HG03095 (cell line): Measurements from ENCODE around the gene CNN3.

Source experiments
- ATAC-seq: cut with Tn5 transposase; IDR thresholded peaks from one replicate; pipeline ENCODE4 v1.9.1; 2021; ENCODE audit warnings: moderate library complexity; ENCODE audit not compliant: unreplicated experiment

Gene CNN3

GRCh38 chr1:94926915-94927404, at the start of gene CNN3:
Gene CNN3 (minus strand): TSS chr1:94927110. CDS start chr1:94926894, 216 bp downstream.
- ATAC-seq: peak; percentile 85

- ATAC-seq: no peak
Measured at GRCh38 chr1:94974824-94975223, 47.9 kb upstream of the CNN3 start.

DNA sequence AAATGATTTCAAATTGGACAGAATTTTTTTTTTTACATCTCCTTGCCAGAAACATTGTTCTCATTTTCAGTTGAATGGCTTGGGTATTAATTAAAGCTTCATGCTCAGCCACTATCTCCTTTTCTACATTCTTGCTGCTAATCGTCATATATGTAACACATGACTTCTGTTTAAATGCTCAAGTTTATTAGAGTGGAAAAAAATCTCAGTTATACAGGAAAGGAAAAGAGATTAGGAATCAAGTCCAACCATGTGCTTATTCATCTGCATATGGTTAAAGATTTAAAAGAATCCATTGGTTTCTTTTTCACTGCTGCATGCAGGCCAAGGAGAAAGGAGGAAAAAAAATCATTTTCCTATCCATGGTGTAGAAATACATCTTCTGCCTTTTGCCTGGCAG, 47.3 kb upstream of the CNN3 start:
- no peak for ATAC-seq

DNA sequence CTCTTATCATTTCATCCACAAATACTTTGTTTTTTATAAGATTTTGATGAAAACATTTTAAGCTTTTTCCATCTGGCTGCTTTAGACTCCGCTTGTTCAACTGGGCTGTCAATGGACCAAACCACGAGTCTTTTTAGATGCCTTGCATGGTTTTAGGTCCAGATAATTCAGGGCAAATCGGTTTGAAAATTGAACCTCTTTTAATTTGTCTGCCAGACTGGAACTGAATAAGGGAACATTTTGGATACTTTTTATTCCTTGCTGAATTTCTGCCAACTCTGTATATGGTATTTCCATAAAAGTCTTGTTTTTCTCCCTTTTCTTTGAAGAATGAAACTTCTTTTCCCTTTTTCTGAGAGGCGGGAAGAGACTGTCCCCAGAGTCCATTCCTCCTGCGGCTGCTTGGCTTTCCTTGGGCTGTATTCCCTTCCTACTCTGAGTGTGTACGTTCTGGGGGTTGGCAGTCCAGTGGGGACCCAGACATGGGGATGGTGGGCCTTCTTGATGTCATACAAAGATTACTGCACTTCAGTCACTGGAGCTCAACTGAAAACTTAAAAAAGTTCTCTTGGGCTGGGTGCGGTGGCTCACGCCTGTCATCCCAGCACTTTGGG, 46.5 kb upstream of the CNN3 start:
- no peak for ATAC-seq

DNA sequence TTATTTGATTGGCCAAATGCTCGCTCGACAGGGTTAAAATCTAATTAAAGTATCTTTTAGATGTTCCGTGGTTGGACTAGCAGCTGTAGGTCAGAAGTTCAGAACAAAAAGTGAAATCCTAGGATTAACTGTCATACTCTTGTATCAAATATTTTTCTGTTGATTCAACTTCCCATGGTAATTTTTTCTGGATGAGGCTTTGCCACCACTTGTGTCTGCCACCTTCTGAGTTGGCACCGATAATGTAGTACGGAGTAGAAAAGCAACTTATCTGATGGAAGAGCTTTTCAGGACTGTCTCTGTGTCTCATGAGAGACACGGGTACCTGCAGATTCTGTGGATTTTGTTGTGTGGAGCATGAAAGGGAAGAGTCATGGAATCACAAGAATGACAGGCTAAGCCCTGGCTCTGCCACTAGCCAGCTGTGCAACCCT, 44.6 kb upstream of the CNN3 start:
- no peak for ATAC-seq

GRCh38 chr1:94970783-94971182, 43.9 kb upstream of the CNN3 start:
- no peak for ATAC-seq

- ATAC-seq: no peak
Measured at GRCh38 chr1:94969137-94969536, 42.2 kb upstream of the CNN3 start.

DNA sequence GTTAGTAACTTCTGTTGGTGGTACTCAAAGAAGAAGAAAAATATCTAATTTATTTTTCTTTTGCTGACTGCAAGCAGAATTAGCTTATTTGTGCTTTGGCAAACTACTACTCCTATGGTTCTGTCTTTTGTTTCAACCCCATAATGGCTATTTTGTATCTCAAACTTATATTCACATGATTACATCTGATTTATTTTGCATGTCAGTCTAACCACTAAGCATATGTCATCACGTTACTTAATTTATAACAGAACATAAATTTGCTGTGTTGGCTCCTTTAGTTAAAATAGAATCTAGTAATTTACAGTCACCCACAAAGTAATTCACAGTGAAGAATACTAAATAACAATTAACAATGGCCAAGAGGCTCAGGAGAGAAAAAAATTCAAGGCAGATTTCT, 39.1 kb upstream of the CNN3 start:
- ATAC-seq: no peak

DNA sequence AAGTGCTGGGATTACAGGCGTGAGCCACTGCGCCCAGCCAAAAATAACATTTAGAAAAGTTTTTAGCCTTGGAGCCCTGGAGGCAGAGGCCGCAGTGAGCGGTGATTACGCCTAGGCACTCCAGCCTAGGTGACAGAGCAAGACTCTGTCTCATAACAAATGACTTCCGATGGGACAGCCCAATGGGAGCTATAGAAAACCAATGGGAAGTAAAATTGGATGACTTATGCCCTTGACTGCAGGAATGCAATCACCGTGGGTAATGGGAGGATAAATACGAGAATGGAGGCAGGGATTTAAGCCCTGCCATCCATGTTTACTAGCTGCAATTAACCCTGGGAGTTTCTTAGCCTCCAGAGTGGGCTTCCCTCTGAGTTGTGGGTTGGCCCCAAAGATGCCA, 37.0 kb upstream of the CNN3 start:
- no peak for ATAC-seq

DNA sequence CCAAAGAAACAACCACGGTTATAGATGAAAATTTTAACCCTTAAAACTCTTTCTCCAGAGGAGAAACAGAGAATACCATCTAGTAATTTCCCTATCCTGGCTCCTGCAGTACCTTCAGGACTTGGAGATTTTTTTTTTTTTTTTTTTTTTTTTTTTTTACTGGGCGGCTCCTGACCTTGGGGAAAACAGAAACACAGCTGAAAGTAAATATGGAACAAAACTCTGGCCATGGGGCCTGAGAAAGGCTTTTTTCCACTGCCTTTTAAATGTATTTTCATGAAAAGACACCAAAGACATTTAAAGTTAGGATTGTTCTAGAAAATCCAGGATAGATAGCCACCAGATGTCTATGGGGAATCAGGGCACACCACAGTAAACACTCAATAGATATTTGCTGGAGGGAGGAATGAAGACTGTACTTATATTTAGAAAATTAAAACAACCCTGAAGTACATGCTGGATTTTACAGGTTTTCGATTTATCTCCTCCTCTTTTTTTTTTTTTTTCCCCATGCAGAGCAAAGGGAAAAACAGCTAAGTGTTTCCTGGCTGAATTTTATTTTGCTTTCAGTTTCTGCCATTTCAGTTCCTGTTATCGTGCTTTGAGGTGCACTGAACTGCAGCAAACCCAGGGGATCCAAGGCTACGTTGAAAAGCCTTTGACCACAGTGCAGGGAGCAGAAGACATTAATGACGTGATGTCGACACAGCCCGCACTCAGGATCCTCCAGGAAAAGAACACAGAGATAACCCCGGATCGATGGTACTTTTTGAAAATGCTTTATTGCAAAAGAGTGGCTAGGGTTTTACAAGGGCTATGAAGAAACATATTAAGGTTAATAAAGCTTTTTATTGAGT, 35.7 kb upstream of the CNN3 start:
- ATAC-seq: peak; percentile 98

GRCh38 chr1:94961988-94962387, 35.1 kb upstream of the CNN3 start:
- no peak for ATAC-seq

DNA sequence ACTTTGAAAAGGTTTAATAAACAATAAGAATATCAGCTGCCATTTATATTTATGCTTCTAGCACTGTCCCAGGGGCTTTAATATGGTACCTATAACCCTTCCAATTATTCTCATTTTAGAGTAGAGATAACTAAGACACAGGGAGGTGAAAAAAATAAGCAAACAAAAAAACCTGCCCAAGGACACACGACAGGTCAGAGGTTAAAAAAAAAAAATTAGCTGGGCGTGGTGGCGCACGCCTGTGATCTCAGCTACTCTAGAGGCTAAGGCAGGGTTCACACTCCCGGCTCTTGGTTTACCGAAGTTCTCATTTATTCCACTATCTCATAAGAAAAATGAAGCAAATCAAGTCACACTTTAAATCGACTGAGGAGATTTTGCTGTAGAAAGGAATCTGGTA, 34.7 kb upstream of the CNN3 start:
- no peak for ATAC-seq

DNA sequence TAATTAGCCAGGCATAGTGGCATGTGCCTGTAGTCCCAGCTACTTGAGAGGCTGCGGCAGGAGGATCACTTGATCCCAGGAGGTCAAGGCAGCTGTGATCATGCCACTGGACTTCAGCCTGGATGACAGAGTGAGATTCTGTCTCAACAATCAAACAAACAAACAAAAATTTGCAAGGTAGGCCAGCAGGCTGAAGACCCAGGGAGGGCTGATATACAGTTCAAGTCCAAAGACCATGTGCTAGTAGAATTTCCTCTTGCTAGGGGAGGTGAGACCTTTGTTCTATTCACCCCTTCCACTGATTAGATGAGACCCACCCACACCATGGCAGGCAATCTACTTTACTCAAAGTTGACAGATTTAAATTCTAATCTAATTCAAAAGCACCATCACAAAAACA, 31.2 kb upstream of the CNN3 start:
- no peak for ATAC-seq

GRCh38 chr1:94955767-94956632, 29.1 kb upstream of the CNN3 start:
- ATAC-seq: no peak

DNA sequence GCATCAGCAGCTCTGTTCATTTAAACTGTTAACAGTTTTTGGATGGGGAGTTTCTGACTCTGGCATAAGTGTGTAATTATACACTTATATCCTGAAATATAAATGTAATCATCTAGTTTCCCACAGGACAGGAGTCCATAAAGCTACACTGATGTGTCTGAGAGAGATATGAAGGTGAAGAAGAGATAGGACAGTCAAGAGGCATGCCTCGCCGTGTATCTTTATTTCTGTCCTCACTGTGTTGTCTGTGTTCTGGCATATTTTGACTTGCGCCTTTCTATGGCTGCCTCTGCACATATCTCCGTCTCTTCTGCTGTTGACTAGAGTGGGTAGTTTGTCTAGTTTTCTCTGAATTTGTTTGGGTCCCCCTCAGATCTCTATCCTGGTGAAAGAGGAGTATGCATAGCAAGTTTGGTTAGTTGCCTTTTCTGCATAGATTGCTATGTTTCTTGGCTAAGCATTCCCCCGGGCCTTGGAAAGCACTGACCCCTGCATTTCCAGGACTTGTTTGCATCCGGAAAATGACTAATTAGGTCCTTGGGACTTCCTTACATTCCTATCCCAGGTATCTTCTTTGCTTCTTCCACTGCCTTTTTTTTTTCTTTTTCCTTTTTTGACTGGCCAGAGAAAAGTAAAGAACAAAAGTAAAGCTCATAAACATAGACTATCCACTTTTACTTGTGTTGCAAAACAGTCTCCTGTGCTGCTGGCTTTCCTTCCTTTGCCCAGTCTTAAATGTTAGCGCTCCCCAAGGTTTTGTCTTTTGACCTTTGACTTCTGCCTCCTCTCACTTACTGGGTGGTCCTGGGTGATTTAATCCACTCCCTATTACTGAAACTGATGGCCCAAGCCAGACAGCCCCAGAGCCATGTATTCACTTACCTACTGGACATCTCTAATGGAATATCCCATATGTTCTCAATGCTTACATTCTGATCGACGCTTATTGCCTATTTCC, 27.6 kb upstream of the CNN3 start:
- no peak for ATAC-seq

GRCh38 chr1:94953746-94954145, 26.8 kb upstream of the CNN3 start:
- ATAC-seq: no peak

DNA sequence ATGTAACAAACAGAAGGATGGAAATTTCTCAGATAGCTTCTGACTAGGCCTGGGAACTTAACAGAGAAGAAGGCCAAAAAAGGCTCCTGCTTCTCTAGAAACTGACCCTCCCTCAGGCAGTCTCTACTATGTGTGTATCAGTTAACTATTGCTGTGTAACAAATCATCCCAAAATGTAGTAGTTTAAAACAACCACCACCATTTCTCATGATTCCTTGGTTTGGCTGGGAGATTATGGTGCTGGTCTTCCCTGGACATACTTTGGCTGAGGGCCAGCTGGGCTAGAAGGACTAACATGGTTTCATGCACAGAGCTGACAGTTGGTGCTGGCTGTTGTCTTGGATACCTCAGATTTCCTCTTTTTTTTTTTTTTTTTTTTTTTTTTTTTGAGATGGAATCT, 26.2 kb upstream of the CNN3 start:
- no peak for ATAC-seq

DNA sequence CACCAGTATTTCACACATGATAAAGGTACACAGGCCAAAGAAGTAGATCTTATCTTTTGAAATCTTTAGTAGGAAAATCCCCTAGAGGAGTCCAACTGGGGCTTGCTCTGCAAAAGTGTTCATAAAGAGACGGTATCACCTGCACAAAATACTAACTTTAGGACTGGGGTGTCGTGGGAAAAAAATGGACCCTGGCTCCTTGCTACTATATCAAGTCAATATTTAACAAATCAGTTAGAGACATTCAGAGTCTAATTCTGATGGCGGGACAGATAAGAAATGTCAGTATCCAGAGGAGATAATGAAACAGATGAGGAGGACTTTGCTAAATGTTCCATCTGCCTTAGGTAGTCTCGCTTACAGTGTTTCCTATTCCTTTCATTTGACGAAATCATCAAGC, 25.6 kb upstream of the CNN3 start:
- no peak for ATAC-seq

GRCh38 chr1:94951509-94952208, 24.7 kb upstream of the CNN3 start:
- ATAC-seq: no peak

- ATAC-seq: no peak
Measured at GRCh38 chr1:94951046-94951445, 24.1 kb upstream of the CNN3 start.
